ENCODE measurements around the gene MARF1.
"Not testable (repeated sequence)": the region's sequence is repeated elsewhere in the genome, so short reads cannot be mapped to it uniquely, and the experiment has no call there.

The MARF1 gene

GRCh38 chr16:15618392-15618791 lies 24.6 kb downstream of the MARF1 start:
- DNase-seq: no peak

DNA sequence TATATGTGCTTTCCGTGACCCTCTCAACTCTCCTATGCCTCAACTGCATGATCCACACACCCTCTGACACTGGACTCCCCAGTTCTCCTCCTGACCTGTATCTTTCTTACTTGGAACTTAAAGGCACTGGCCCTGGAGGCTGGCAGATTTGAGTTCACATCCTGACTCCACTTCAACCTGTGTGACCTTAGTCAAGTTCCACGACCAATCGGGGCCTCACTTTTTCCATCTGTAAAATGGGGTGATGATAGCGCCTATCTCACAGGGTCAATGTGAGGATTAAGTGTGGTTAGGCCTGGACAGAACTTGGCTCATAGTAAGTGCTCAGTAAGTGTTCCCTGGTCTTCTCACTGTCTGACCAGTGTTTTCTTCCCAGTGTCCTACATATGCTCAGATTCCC lies 25.1 kb downstream of the MARF1 start:
- no peak for DNase-seq

DNA sequence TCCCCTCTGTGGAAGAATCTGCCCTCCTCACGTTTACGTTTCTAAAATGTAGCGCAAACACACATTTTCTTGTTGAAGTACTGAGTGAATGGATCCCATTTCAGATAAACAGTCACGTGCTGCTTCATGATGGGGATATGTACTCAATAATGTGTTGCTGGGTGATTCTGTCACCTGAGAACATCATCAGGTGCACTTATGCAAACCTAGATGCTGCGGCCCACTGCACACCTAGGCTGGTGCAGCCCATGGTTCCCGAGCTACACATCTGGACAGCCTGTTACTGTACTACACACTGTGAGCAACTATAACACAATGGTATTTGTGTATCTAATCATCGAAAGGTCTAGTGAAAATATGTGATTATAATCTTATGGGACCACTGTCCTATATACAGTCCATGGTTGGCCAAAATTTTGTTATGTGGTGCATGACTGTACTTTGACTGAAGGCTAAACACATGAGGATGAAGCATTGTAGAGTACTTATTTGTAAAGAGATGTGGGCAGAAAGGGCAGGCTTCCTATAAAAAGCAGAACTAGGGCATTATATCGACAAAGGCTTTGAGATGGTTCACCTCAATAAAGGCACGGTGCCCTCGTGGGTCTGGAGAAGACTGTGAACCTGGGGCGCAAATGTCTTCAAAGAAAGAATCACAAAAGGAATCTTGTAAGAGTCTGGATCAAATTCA lies 26.3 kb downstream of the MARF1 start:
- DNase-seq: no peak

DNA sequence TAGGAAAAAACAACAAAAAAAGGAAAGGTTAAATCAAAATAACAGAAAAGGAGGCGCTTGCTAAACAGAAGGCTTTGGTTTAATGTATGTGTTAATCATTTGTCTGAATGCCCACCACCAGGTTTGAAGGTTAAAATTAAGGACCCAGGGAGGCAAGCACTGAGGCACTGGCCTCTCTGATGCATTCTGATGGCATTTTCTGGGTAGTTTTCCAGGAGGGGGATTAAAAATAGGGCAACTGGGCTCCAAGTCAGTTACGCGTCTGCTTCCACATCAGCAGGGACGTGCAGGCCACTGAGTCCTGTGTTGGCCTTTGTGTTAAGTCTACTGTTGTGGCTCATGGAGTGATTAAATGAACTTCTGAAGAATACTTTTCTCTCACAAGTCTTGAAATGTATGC lies 26.9 kb downstream of the MARF1 start:
- DNase-seq: no peak

DNA sequence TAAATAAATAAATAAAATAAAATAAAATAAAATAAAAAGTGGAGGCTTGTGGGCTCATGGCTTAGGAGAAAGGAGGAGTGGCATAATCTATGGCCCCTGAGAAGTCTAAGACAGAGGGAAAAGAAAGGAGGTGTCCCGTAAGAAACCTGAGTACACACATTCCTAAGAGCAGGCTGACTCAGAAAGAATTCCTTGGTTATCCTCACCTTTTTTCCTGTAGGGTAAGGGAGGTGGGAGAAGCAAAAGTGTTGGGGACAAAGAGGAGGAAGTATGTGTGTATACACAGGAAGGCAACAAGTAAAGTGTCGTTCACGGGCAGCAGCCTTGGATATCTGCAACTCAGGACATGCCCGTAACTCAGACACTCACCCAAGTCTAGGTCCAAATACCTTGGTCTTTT lies 29.3 kb downstream of the MARF1 start:
- no peak for DNase-seq

DNA sequence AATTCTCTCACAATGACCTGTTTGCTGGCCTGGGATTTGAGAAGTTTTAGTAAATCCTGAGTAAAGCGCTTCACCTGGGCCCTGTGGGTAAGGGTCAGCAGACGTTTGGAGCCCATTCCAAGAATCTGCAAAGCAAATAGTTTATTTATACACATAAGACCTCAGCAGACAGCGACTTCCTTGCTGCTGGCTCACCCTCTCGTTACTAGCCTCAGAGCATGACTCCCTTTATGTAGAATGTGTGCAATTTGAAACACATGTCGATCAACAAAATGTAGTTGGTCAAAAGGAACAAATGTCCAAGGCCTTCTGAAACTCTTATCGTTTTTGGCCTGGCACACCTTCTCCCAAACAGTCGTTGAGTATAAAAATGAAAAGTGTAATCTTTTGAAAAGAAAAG lies 31.3 kb downstream of the MARF1 start:
- DNase-seq: no peak

GRCh38 chr16:15610369-15610871 lies 32.5 kb downstream of the MARF1 start:
- DNase-seq: no peak

GRCh38 chr16:15609286-15609649 lies 33.7 kb downstream of the MARF1 start:
- no peak for DNase-seq

DNA sequence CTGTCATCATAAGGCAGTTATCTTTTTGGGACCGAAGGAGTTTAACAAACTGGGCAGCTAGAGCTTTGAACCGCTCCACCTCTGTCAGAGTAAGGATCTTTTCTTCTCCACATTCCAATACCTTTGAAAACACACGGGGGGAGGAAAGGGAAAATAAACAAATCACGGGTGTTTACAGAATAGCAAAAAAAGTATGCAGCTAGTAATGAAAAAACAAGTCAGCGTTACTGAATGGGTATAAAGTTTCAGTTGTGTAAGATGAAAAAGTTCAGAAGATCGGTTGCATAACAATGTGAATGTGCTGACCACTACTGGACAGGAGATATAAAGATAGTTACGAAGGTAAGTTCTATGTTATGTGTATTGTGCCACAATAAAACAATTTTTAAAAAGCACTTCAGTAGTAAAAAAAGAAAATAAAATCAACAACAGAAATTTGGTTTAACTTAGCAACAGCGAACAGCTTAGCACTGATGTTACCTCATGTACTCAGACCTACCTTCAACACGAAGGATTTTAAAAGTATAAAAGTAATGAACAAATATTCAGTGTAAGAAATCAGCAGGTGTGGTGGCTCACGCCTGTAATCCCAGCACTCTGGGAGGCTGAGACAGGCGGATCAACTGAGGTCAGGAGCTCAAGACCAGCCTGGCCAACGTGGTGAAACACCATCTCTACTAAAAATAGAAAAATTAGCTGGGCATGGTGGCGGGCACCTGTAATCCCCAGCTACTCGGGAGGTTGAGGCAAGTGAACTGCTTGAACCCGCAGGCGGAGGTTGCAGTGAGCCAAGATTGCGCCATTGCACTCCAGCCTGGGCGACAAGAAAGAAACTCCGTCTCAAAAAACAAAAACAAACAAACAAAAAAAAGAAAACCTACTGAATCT lies 34.3 kb downstream of the MARF1 start:
- DNase-seq: no peak

DNA sequence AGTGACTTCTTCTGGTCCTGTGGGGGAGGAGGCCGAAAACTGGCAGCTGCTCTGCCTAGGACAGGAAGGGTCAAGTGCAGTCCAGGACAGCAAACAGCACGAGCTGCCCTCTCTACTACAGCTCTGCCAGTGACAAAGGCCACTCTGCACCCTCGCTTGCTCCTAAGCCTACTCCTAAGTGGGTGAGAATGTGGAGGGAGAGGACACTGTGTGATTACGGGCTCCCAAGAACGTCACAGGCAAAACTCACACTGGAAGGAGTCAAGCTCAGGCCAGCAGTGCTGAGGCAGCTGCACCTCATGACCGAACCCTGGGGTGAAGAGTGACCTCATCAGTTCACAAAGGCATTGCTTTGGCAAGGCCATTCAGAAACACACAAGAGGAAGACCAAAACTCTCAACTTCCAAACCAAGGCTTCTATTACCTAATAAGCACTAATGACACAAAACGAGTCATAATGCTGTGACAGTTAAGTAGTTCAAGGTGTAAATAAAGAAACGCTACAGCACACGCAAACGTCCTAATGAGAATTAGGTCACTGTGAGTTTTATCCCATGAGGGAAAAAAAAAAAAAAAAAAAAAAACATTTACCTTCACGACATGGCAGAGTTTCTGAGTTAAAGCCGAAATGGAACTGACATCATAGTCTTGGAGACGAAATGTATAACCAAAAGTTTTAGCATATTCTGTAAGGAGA lies 35.1 kb downstream of the MARF1 start:
- DNase-seq: no peak

DNA sequence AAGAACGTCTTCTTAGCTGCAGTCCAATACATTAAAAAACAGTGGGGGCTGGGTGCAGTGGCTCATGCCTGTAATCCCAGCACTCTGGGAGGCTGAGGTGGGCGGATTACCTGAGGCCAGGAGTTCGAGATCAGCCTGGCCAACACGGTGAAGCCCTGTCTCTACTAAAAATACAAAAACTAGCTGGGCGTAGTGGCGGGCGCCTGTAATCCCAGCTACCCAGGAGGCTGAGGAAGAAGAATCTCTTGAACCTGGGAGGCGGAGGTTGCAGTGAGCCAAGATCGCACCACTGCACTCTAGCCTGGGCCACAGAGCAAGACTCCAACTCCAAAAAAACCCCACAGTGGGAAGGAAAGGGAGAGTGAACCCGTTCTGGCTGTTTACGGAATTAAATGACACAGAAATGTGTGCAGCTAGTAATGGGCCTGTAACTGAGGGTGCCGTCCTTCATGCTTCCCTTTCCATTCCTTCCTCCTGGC lies 35.7 kb downstream of the MARF1 start:
- not testable (repeated sequence) for DNase-seq

GRCh38 chr16:15606518-15607220 lies 36.3 kb downstream of the MARF1 start:
- DNase-seq: no peak

DNA sequence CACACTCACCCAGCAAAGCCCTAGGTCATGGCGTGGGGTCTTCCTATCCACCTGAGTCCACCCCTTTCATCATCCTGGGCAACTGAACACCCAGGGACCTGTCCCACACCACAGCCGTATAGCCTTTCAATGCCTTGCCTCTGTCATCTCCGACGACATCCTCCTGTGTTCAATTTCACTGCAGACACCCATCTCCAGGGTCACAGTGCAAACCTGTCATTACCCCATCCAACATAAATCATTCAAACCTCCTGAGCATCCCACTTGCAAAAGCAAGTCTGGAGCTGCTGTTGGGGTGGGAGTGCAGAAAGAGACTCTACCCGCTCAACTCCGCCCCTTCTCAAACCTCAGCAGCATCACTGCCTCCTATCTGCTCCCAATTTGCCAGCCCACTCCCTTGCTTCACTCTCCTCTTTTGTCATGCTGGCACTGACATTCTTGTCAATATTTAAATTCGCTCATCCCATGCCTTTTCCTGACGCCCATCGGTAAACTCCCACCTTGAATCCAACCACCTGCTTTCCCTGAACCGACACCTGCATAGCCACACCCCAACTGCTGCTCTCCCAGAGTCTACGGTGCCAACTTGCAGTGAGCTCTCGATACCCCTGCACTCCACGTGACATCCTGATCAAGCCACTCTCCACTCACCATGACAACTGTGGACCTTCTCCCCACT lies 37.0 kb downstream of the MARF1 start:
- DNase-seq: no peak

- no peak for DNase-seq
Measured at GRCh38 chr16:15604460-15605440, 38.2 kb downstream of the MARF1 start.

- no peak for DNase-seq
Measured at GRCh38 chr16:15602285-15603044, 40.5 kb downstream of the MARF1 start.

- DNase-seq: no peak
Measured at GRCh38 chr16:15601212-15601879, 41.6 kb downstream of the MARF1 start.

DNA sequence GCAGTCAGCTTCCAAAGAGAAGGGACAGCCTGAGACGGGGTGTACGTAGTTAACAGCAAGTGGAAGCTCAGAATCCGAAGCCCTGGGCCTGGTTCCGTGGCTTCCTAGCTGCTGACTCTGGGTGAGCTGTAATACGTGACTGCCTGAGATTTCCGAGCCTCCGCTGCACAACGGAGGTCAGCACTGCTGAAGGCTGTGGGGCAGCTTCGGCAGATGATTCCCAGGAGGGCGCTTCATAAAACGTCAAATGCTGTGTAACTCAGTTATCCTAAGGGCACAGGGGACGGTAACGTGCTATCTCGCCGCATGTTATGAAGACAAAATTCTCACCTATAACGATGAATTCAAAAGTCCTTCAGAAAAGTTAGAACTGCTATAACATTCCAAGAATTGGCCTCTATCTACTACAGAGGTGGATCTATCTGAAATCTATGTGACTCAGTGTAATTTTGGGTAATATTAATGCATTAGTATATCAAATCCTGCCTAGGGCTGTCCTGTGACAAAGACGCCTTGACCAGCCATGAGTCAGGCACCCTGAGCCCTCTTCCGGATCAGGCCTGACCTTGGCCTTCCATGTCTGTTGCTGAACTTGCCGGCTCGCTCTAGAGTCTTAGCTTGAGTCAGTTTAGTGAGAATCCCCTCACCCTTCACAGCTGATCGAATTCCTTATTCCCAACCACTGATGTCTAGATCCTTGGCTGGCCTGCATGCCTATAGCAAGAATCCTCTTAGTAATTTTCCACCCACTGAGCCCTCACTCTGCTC lies 43.5 kb downstream of the MARF1 start:
- no peak for DNase-seq

DNA sequence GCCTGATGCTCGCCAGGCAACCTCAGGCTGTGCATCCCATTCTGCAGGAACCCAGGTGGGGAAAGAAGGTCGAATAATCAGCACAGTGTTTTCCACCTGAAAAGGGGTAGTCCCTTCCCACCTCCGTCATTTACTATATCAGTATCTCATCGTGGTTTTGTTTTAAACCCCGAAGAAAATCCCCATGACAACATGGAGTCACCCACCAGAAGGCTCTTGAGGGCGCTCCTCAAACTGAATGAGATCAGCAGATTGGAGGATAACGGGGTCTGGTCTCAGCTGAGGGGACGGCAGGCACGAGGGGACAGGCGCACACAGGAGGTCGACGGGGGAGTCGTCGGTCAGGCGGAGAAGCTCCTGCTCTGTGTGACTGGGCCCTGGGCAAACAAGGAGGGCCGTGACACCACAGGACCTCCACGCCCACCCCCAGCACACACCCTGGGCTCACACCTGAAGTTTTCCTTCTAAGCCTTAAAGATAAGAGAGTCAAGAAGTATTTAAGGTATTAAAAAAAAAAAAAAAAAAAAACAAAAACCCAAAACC lies 44.2 kb downstream of the MARF1 start:
- no peak for DNase-seq

Measured in NCI-H1930 (cell line).